Left lung (tissue), 10 donors: Measurements from ENCODE around the gene MCF2L. TPM values are rescaled to one million over a fixed set of nuclear protein-coding genes. Genes with fewer than 3 reads are reported as not detected.

Source experiments
- ATAC-seq: fragments of 200-7000 bp; cut with Tn5 transposase; one replicate; pipeline ENCODE4 v1.9.1; 2020; ENCODE audit warnings: moderate library complexity
- DNase-seq, 4 donors: peaks; one replicate each; pipeline ENCODE4 v3.0.0-alpha.2; 2013 to 2020
- H3K27ac ChIP-seq, 2 donors: fragments of 200-600 bp; sonication (generic) in 1 of 2; one replicate each; pipeline versions ENCODE4 v1.5.0 to v1.8.0; 2020 to 2021
- H3K27me3 ChIP-seq, 2 donors: fragments of 200-600 bp; sonication (generic) in 1 of 2; one replicate each; pipeline versions ENCODE4 v1.5.0 to v1.8.0; 2020 to 2021
- H3K36me3 ChIP-seq, 2 donors: fragments of 200-600 bp; sonication (generic) in 1 of 2; one replicate each; pipeline versions ENCODE4 v1.5.0 to v1.8.0; 2020 to 2021
- H3K4me1 ChIP-seq, 2 donors: fragments of 200-600 bp; one replicate each; pipeline ENCODE4 v1.8.0; 2021
- H3K4me3 ChIP-seq, 2 donors: fragments of 200-600 bp; sonication (generic) in 1 of 2; one replicate each; pipeline versions ENCODE4 v1.5.0 to v1.8.0; 2020 to 2021; ENCODE audit warnings: mild to moderate bottlenecking in 1 of 2
- H3K9me3 ChIP-seq, 2 donors: fragments of 200-600 bp; sonication (generic) in 1 of 2; one replicate each; pipeline versions ENCODE4 v1.5.0 to v1.8.0; 2020 to 2021
- CTCF ChIP-seq, 2 donors: fragments of 200-600 bp; sonication (generic) in 1 of 2; IDR thresholded peaks; one replicate each; pipeline versions ENCODE4 v1.5.0 to v1.8.0; 2021; ENCODE audit warnings: antibody characterized with exemption in 2 of 2
- intact Hi-C, 2 donors: fragments of 100-400 bp; cut with DNase I; formaldehyde crosslinking; loops; one replicate each; pipeline versions ENCODE4 v1.11.2 to v1.14.2; 2022
- polyA plus RNA-seq, 6 donors: library from polyadenylated mRNA; unstranded; fragments of 120-200 nt; gene quantifications; one replicate each; pipeline ENCODE4 v1.2.1, GENCODE V29; 2013; ENCODE audit not compliant: insufficient read length in 6 of 6
- total RNA-seq, 2 donors: library from RNA; stranded (reverse); fragmentation: NEBNext Ultra II Directional; extraction: Animal tissue kit (Norgen Biotek cat#: 25700); gene quantifications; one replicate each; pipeline ENCODE4 v1.2.1, GENCODE V29; 2021
- donor health status: DM: no; HTN: yes; CAD: no.
- donor health status: DM: no; HTN: no; CAD: no.

Gene MCF2L
- total and polyA plus RNA-seq, 8 donors: 22.2 to 39.5 (median 33.7) TPM

- H3K27ac ChIP-seq: peak overlapping the region in 1 of 2 donors; percentile 55
Measured at GRCh38 chr13:112964971-112965492, 4.0 kb upstream of the MCF2L start.

GRCh38 chr13:112965573-112966115 lies 3.4 kb upstream of the MCF2L start:
- Histone ChIP-seq H3K4me1 (peaks cover 4 to 18% of the 10 kb centered on the region in 2 donors), H3K9me3 (no peaks in the 10 kb centered on the region), H3K36me3 (no peaks in the 10 kb centered on the region), H3K27me3 (peaks cover 10 to 36% of the 10 kb centered on the region in 2 donors), H3K27ac (peak overlapping the region in 1 of 2 donors; percentile 55), H3K4me3 (no peak overlapping the region)
- intact Hi-C loops: no loop called here
- ATAC-seq (no peak), DNase-seq (peak in 1 of 4 donors; percentile 57)
- no peak for TF ChIP-seq CTCF (IDR thresholded peaks at IDR 0.05)

More at GRCh38 chr13:112964971-112965492, 4.0 kb upstream of the MCF2L start:
- Histone ChIP-seq H3K4me3 (no peak overlapping the region), H3K36me3 (no peaks in the 10 kb centered on the region), H3K4me1 (peaks cover 4 to 21% of the 10 kb centered on the region in 2 donors), H3K27me3 (peaks cover 7 to 30% of the 10 kb centered on the region in 2 donors), H3K9me3 (no peaks in the 10 kb centered on the region)
- TF ChIP-seq CTCF (IDR thresholded peaks at IDR 0.05): no peak
- DNase-seq: peak in 2 of 4 donors; percentile 31 to 60
- ATAC-seq: no peak
- intact Hi-C loops: no loop called here

- ATAC-seq (no peak), DNase-seq (peak in 1 of 4 donors; percentile 67)
- H3K4me1 ChIP-seq: peaks cover 4 to 15% of the 10 kb centered on the region in 2 donors
- no peak overlapping the region for H3K27ac ChIP-seq
- H3K27me3 ChIP-seq: peaks cover 10 to 42% of the 10 kb centered on the region in 2 donors
- H3K9me3 ChIP-seq: no peaks in the 10 kb centered on the region
- no peak for TF ChIP-seq CTCF (IDR thresholded peaks at IDR 0.05)
- intact Hi-C loops: no loop called here
- H3K36me3 ChIP-seq: no peaks in the 10 kb centered on the region
- H3K4me3 ChIP-seq: no peak overlapping the region
Measured at GRCh38 chr13:112966776-112967175, 2.2 kb upstream of the MCF2L start.

GRCh38 chr13:112967686-112968379 lies 1.2 kb upstream of the MCF2L start:
- intact Hi-C loops: no loop called here
- H3K4me1 ChIP-seq: peaks cover 4 to 15% of the 10 kb centered on the region in 2 donors
- H3K27me3 ChIP-seq: peaks cover 10 to 42% of the 10 kb centered on the region in 2 donors
- ATAC-seq: no peak
- H3K4me3 ChIP-seq: peak overlapping the region; percentile 47 to 49
- TF ChIP-seq CTCF (IDR thresholded peaks at IDR 0.05): no peak
- peak overlapping the region; percentile 39 to 79 for H3K27ac ChIP-seq
- no peaks in the 10 kb centered on the region for H3K36me3 ChIP-seq
- DNase-seq: no peak
- no peaks in the 10 kb centered on the region for H3K9me3 ChIP-seq

- intact Hi-C loops: no loop called here
- TF ChIP-seq CTCF (IDR thresholded peaks at IDR 0.05): no peak
- H3K27ac ChIP-seq: peak overlapping the region; percentile 39 to 79
- peaks cover 4 to 15% of the 10 kb centered on the region in 2 donors for H3K4me1 ChIP-seq
- H3K27me3 ChIP-seq: peaks cover 10 to 42% of the 10 kb centered on the region in 2 donors
- peak; percentile 81 for ATAC-seq
- H3K36me3 ChIP-seq: no peaks in the 10 kb centered on the region
- DNase-seq: peak in 2 of 4 donors; percentile 64 to 84
- peak overlapping the region; percentile 47 to 49 for H3K4me3 ChIP-seq
- H3K9me3 ChIP-seq: no peaks in the 10 kb centered on the region
Measured at GRCh38 chr13:112968380-112968909, 569 bp upstream of the MCF2L start.
